ENCODE data around the gene ZNF135. TPM values are rescaled to one million over a fixed set of nuclear protein-coding genes. Genes with fewer than 3 reads are reported as not detected.

ZNF135 gene
- total and polyA plus RNA-seq, 4 donors = 0.31 to 1.5 (median 0.42) TPM

GRCh38 chr19:58033741-58034476, 25.2 kb upstream of the ZNF135 start, which contains the start of gene ZSCAN1:
Gene ZSCAN1 (plus strand): TSS chr19:58034025. CDS start chr19:58037837, 3,812 bp downstream.
- 10% methylated on average over 101 of the region's 101 CpGs for WGBS
- H3K36me3 ChIP-seq (ENCODE audit: control insufficient read depth in 4 of 4, insufficient read depth in 3 of 4, low read depth in 1 of 4, low read length in 3 of 4) = no peaks in the 10 kb centered on the region
- peaks cover 25 to 43% (median 41%) of the 10 kb centered on the region in 4 donors for H3K9me3 ChIP-seq (ENCODE audit: control insufficient read depth in 4 of 4, low read length in 3 of 4)
- peak; percentile 87 for DNase-seq (ENCODE audit: low spot score)
- no peaks in the 10 kb centered on the region for H3K4me1 ChIP-seq (ENCODE audit: control insufficient read depth in 4 of 4, insufficient read depth in 4 of 4, low read length in 3 of 4)
- H3K27ac ChIP-seq (ENCODE audit: low read depth in 1 of 2, low read length in 2 of 2) = no peak within 1 kb of the TSS
- TF ChIP-seq TAF1 (conservative IDR thresholded peaks at IDR 0.05) = no peak
- TF ChIP-seq RXRA (IDR thresholded peaks at IDR 0.05) = no peak
- TF ChIP-seq RAD21 (IDR thresholded peaks at IDR 0.05) = peak in 1 of 2 donors; percentile 6
- no peak for TF ChIP-seq ATF3 (IDR thresholded peaks at IDR 0.05)
- no peak within 1 kb of the TSS for H3K9ac ChIP-seq (ENCODE audit: low read depth in 1 of 2, low read length in 2 of 2)
- H3K27me3 ChIP-seq (ENCODE audit: control insufficient read depth in 4 of 4, insufficient read depth in 4 of 4, low read length in 3 of 4) = peaks cover 0 to 2% (median 0%) of the 10 kb centered on the region in 4 donors
- H3K4me3 ChIP-seq (ENCODE audit: low read depth in 1 of 3, low read length in 3 of 3) = peak within 1 kb of the TSS in 2 of 3 donors; percentile 26 to 52

GRCh38 chr19:58034477-58034793, 24.6 kb upstream of the ZNF135 start:
- Histone ChIP-seq H3K27me3 (ENCODE audit: control insufficient read depth in 4 of 4, insufficient read depth in 4 of 4, low read length in 3 of 4) (no peaks in the 10 kb centered on the region), H3K9ac (ENCODE audit: low read depth in 1 of 2, low read length in 2 of 2) (no peak overlapping the region), H3K4me3 (ENCODE audit: low read depth in 1 of 3, low read length in 3 of 3) (peak overlapping the region in 2 of 3 donors; percentile 26 to 52), H3K36me3 (ENCODE audit: control insufficient read depth in 4 of 4, insufficient read depth in 3 of 4, low read depth in 1 of 4, low read length in 3 of 4) (no peaks in the 10 kb centered on the region), H3K9me3 (ENCODE audit: control insufficient read depth in 4 of 4, low read length in 3 of 4) (peaks cover 30 to 41% (median 40%) of the 10 kb centered on the region in 4 donors), H3K4me1 (ENCODE audit: control insufficient read depth in 4 of 4, insufficient read depth in 4 of 4, low read length in 3 of 4) (no peaks in the 10 kb centered on the region), H3K27ac (ENCODE audit: low read depth in 1 of 2, low read length in 2 of 2) (no peak overlapping the region)
- no peak for DNase-seq (ENCODE audit: low spot score)
- WGBS = 6% methylated on average over 20 of the region's 20 CpGs
- TF ChIP-seq RXRA (IDR thresholded peaks at IDR 0.05) (no peak), YY1 (IDR thresholded peaks at IDR 0.05) (no peak), TAF1 (conservative IDR thresholded peaks at IDR 0.05) (no peak), GABPA (IDR thresholded peaks at IDR 0.05 in 1 of 2, conservative IDR thresholded peaks at IDR 0.05 in 1 of 2) (no peak), REST (IDR thresholded peaks at IDR 0.05) (no peak), NR2F2 (IDR thresholded peaks at IDR 0.05) (no peak), FOXA1 (IDR thresholded peaks at IDR 0.05) (no peak), ATF3 (IDR thresholded peaks at IDR 0.05) (no peak), SP1 (IDR thresholded peaks at IDR 0.05) (no peak), EGR1 (IDR thresholded peaks at IDR 0.05; ENCODE audit: low read depth in 2 of 2) (no peak), MAX (IDR thresholded peaks at IDR 0.05) (no peak), HNF4A (conservative IDR thresholded peaks at IDR 0.05) (no peak), JUND (IDR thresholded peaks at IDR 0.05) (no peak), RAD21 (IDR thresholded peaks at IDR 0.05) (no peak), CTCF (IDR thresholded peaks at IDR 0.05; ENCODE audit: low read depth, low read length, missing input control) (no peak), ZBTB33 (IDR thresholded peaks at IDR 0.05) (no peak)

Data from liver (tissue), 9 donors.